Measurements from ENCODE around the gene PARVB. TPM values are rescaled to one million over a fixed set of nuclear protein-coding genes. Genes with fewer than 3 reads are reported as not detected.

The PARVB gene
- total and polyA plus RNA-seq, 9 donors, result 12.3 to 62.9 (median 39.1) TPM

GRCh38 chr22:44154436-44154942 lies 130.4 kb downstream of the PARVB start:
- Histone ChIP-seq H3K4me1 (ENCODE audit: insufficient read depth) (no peaks in the 10 kb centered on the region), H3K27me3 (no peaks in the 10 kb centered on the region), H3K36me3 (no peaks in the 10 kb centered on the region), H3K27ac (no peak overlapping the region), H3K4me3 (no peak overlapping the region), H3K9me3 (no peaks in the 10 kb centered on the region)
- TF ChIP-seq POLR2A (IDR thresholded peaks at IDR 0.05) (no peak), CTCF (IDR thresholded peaks at IDR 0.05) (no peak), EP300 (IDR thresholded peaks at IDR 0.05) (no peak)
- no peak for DNase-seq
- WGBS, 3 donors, result 84 to 94% (median 88%) methylated on average over 2 of the region's 2 CpGs
- intact Hi-C loops (cut with DNase I), result no loop called here

GRCh38 chr22:44155115-44155514 lies 131.0 kb downstream of the PARVB start:
- intact Hi-C loops (cut with DNase I), result no loop called here
- Histone ChIP-seq H3K4me1 (ENCODE audit: insufficient read depth) (no peaks in the 10 kb centered on the region), H3K27me3 (no peaks in the 10 kb centered on the region), H3K4me3 (no peak overlapping the region), H3K36me3 (no peaks in the 10 kb centered on the region), H3K27ac (no peak overlapping the region), H3K9me3 (no peaks in the 10 kb centered on the region)
- WGBS, 3 donors, result 90 to 92% (median 92%) methylated on average over 13 to 14 of the region's 14 CpGs
- TF ChIP-seq CTCF (IDR thresholded peaks at IDR 0.05) (no peak), EP300 (IDR thresholded peaks at IDR 0.05) (no peak), POLR2A (IDR thresholded peaks at IDR 0.05) (no peak)
- DNase-seq, result no peak

- Histone ChIP-seq H3K27ac (no peak overlapping the region), H3K36me3 (no peaks in the 10 kb centered on the region), H3K4me1 (ENCODE audit: insufficient read depth) (no peaks in the 10 kb centered on the region), H3K4me3 (no peak overlapping the region), H3K9me3 (no peaks in the 10 kb centered on the region), H3K27me3 (no peaks in the 10 kb centered on the region)
- DNase-seq, result no peak
- WGBS, 3 donors, result 94 to 96% (median 95%) methylated on average over 13 of the region's 13 CpGs
- intact Hi-C loops (cut with DNase I), result no loop called here
- TF ChIP-seq POLR2A (IDR thresholded peaks at IDR 0.05), result no peak
- no peak for TF ChIP-seq CTCF (IDR thresholded peaks at IDR 0.05)
- no peak for TF ChIP-seq EP300 (IDR thresholded peaks at IDR 0.05)
These were observed 134.0 kb downstream of the PARVB start for GRCh38 chr22:44157916-44158618.

- no peak overlapping the region for H3K27ac ChIP-seq
- intact Hi-C loops (cut with DNase I), result no loop called here
- no peaks in the 10 kb centered on the region for H3K9me3 ChIP-seq
- 58 to 84% (median 80%) methylated on average over 8 of the region's 8 CpGs for WGBS, 3 donors
- no peaks in the 10 kb centered on the region for H3K4me1 ChIP-seq (ENCODE audit: insufficient read depth)
- no peak overlapping the region for H3K4me3 ChIP-seq
- H3K27me3 ChIP-seq, result no peaks in the 10 kb centered on the region
- no peak for DNase-seq
- TF ChIP-seq POLR2A (IDR thresholded peaks at IDR 0.05), result no peak
- no peak for TF ChIP-seq CTCF (IDR thresholded peaks at IDR 0.05)
- no peak for TF ChIP-seq EP300 (IDR thresholded peaks at IDR 0.05)
- H3K36me3 ChIP-seq, result no peaks in the 10 kb centered on the region
These were observed 134.7 kb downstream of the PARVB start for GRCh38 chr22:44158816-44159215.
